WTC11 (cell line): ENCODE data around the gene RPL36AL. TPM values are rescaled to one million over a fixed set of nuclear protein-coding genes. Genes with fewer than 3 reads are reported as not detected.

Experiments used
- ATF1 ChIP-seq: sonication (generic); formaldehyde crosslinking; IDR thresholded peaks from 2 replicates; pipeline ENCODE4 v1.8.1; 2023; ENCODE audit warnings: mild to moderate bottlenecking, moderate library complexity, missing genetic modification reagents
- CREM ChIP-seq: sonication (generic); formaldehyde crosslinking; IDR thresholded peaks from 2 replicates; pipeline ENCODE4 v1.8.1; 2022; ENCODE audit warnings: mild to moderate bottlenecking, missing genetic modification reagents, moderate library complexity
- ESRRA ChIP-seq: sonication (generic); formaldehyde crosslinking; IDR thresholded peaks from 2 replicates; pipeline ENCODE4 v1.8.1; 2022; ENCODE audit warnings: mild to moderate bottlenecking, missing genetic modification reagents, borderline replicate concordance
- FOXJ3 ChIP-seq: sonication (generic); formaldehyde crosslinking; IDR thresholded peaks from 2 replicates; pipeline ENCODE4 v1.9.0; 2021; ENCODE audit warnings: missing genetic modification reagents, mild to moderate bottlenecking, borderline replicate concordance
- FOXK1 ChIP-seq: sonication (generic); formaldehyde crosslinking; IDR thresholded peaks from 2 replicates; pipeline ENCODE4 v1.8.0; 2022; ENCODE audit warnings: mild to moderate bottlenecking, moderate library complexity, missing genetic modification reagents
- FOXP1 ChIP-seq: sonication (generic); formaldehyde crosslinking; IDR thresholded peaks from 2 replicates; pipeline ENCODE4 v1.8.0; 2022; ENCODE audit warnings: missing genetic modification reagents, mild to moderate bottlenecking, moderate library complexity, borderline replicate concordance
- IRF2 ChIP-seq: sonication (generic); formaldehyde crosslinking; IDR thresholded peaks from 2 replicates; pipeline ENCODE4 v1.8.0; 2022; ENCODE audit warnings: low read depth, missing genetic modification reagents, borderline replicate concordance
- MYBL2 ChIP-seq: sonication (generic); formaldehyde crosslinking; IDR thresholded peaks from 2 replicates; pipeline ENCODE4 v1.8.1; 2023; ENCODE audit warnings: mild to moderate bottlenecking, moderate library complexity, missing genetic modification reagents
- NFYB ChIP-seq: sonication (generic); formaldehyde crosslinking; conservative IDR thresholded peaks from 2 replicates; pipeline ENCODE4 v1.8.0; 2022; ENCODE audit warnings: low read depth, missing genetic modification reagents
- NR3C1 ChIP-seq: sonication (generic); formaldehyde crosslinking; conservative IDR thresholded peaks from 2 replicates; pipeline ENCODE4 v1.8.1; 2023; ENCODE audit warnings: low read depth, mild to moderate bottlenecking, missing genetic modification reagents
- PREB ChIP-seq: sonication (generic); formaldehyde crosslinking; IDR thresholded peaks from 2 replicates; pipeline ENCODE4 v1.8.1; 2022; ENCODE audit warnings: mild to moderate bottlenecking, missing genetic modification reagents, moderate library complexity, borderline replicate concordance
- TCF7 ChIP-seq: sonication (generic); formaldehyde crosslinking; IDR thresholded peaks from 2 replicates; pipeline ENCODE4 v1.8.0; 2022; ENCODE audit warnings: mild to moderate bottlenecking, low read depth, missing genetic modification reagents, moderate library complexity
- TEAD1 ChIP-seq: sonication (generic); formaldehyde crosslinking; IDR thresholded peaks from 2 replicates; pipeline ENCODE4 v1.8.0; 2022; ENCODE audit warnings: mild to moderate bottlenecking, missing genetic modification reagents
- USF1 ChIP-seq: sonication (generic); formaldehyde crosslinking; IDR thresholded peaks from 2 replicates; pipeline ENCODE4 v1.8.0; 2022; ENCODE audit warnings: mild to moderate bottlenecking, missing genetic modification reagents
- USF2 ChIP-seq: sonication (generic); formaldehyde crosslinking; IDR thresholded peaks from 2 replicates; pipeline ENCODE4 v1.8.1; 2023; ENCODE audit warnings: mild to moderate bottlenecking, missing genetic modification reagents, moderate library complexity
- ZNF232 ChIP-seq: sonication (generic); formaldehyde crosslinking; IDR thresholded peaks from 2 replicates; pipeline ENCODE4 v1.8.0; 2022; ENCODE audit warnings: mild to moderate bottlenecking, missing genetic modification reagents
- ZNF671 ChIP-seq: fragments of 250-450 bp; sonication (Bioruptor Pico); IDR thresholded peaks from 2 replicates; pipeline ENCODE4 v1.8.0; 2021; ENCODE audit warnings: mild to moderate bottlenecking
- total RNA-seq: library from RNA; stranded (reverse); gene quantifications from 3 replicates; pipeline ENCODE4 v1.2.3, GENCODE V29; 2021
- TF ChIP-seq, protein P1 (sequence below): sonication (generic); formaldehyde crosslinking; IDR thresholded peaks from 2 replicates; pipeline ENCODE4 v1.8.0; 2022; ENCODE audit warnings: missing genetic modification reagents
- TF ChIP-seq, protein P2 (sequence below): sonication (generic); formaldehyde crosslinking; conservative IDR thresholded peaks from 2 replicates; pipeline ENCODE4 v1.8.1; 2022; ENCODE audit warnings: mild to moderate bottlenecking, missing genetic modification reagents
- TF ChIP-seq, protein P3 (sequence below): sonication (generic); formaldehyde crosslinking; IDR thresholded peaks from 2 replicates; pipeline ENCODE4 v1.8.1; 2022; ENCODE audit warnings: low read depth, mild to moderate bottlenecking, moderate library complexity, missing genetic modification reagents, borderline replicate concordance
- TF ChIP-seq, protein P4 (sequence below): sonication (generic); formaldehyde crosslinking; IDR thresholded peaks from 2 replicates; pipeline ENCODE4 v1.8.1; 2022; ENCODE audit warnings: missing genetic modification reagents, borderline replicate concordance
- TF ChIP-seq, protein P5 (sequence below): sonication (generic); formaldehyde crosslinking; IDR thresholded peaks from 2 replicates; pipeline ENCODE4 v1.8.0; 2023; ENCODE audit warnings: missing genetic modification reagents, mild to moderate bottlenecking, borderline replicate concordance

Gene RPL36AL
- total RNA-seq, 1 experiment from 2014 or later = 212 TPM

GRCh38 chr14:49633640-49634546, 13.5 kb upstream of the RPL36AL start (continued):
- TF ChIP-seq, protein P1, sequence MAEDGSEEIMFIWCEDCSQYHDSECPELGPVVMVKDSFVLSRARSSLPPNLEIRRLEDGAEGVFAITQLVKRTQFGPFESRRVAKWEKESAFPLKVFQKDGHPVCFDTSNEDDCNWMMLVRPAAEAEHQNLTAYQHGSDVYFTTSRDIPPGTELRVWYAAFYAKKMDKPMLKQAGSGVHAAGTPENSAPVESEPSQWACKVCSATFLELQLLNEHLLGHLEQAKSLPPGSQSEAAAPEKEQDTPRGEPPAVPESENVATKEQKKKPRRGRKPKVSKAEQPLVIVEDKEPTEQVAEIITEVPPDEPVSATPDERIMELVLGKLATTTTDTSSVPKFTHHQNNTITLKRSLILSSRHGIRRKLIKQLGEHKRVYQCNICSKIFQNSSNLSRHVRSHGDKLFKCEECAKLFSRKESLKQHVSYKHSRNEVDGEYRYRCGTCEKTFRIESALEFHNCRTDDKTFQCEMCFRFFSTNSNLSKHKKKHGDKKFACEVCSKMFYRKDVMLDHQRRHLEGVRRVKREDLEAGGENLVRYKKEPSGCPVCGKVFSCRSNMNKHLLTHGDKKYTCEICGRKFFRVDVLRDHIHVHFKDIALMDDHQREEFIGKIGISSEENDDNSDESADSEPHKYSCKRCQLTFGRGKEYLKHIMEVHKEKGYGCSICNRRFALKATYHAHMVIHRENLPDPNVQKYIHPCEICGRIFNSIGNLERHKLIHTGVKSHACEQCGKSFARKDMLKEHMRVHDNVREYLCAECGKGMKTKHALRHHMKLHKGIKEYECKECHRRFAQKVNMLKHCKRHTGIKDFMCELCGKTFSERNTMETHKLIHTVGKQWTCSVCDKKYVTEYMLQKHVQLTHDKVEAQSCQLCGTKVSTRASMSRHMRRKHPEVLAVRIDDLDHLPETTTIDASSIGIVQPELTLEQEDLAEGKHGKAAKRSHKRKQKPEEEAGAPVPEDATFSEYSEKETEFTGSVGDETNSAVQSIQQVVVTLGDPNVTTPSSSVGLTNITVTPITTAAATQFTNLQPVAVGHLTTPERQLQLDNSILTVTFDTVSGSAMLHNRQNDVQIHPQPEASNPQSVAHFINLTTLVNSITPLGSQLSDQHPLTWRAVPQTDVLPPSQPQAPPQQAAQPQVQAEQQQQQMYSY (CRISPR knock-in tag) = no peak
- TF ChIP-seq FOXP1 (CRISPR knock-in tag) (peak; percentile 85), ESRRA (CRISPR knock-in tag) (peak; percentile 77; the same call in 1 of the 2 replicates), NR3C1 (CRISPR knock-in tag) (0 out of 2 replicates have a peak, but pooled peaks have one; percentile 23), TCF7 (CRISPR knock-in tag) (peak; percentile 79), PREB (CRISPR knock-in tag) (0 out of 2 replicates have a peak, but pooled peaks have one; percentile 40), MYBL2 (CRISPR knock-in tag) (peak; percentile 12; the same call in 1 of the 2 replicates), TEAD1 (CRISPR knock-in tag) (peak; percentile 46), ZNF232 (peak; percentile 64; the same call in 1 of the 2 replicates), FOXJ3 (CRISPR knock-in tag) (no peak), USF2 (CRISPR knock-in tag) (peak; percentile 68), USF1 (peak; percentile 42; the same call in 1 of the 2 replicates), FOXK1 (CRISPR knock-in tag) (peak; percentile 86), ZNF671 (CRISPR knock-in tag) (no peak), IRF2 (CRISPR knock-in tag) (peak; percentile 60; the same call in 1 of the 2 replicates), NFYB (CRISPR knock-in tag) (no peak; the same call in 1 of the 2 replicates), ATF1 (CRISPR knock-in tag) (no peak), CREM (peak; percentile 81; the same call in 1 of the 2 replicates)
- TF ChIP-seq, protein P2, sequence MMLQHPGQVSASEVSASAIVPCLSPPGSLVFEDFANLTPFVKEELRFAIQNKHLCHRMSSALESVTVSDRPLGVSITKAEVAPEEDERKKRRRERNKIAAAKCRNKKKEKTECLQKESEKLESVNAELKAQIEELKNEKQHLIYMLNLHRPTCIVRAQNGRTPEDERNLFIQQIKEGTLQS (CRISPR knock-in tag) = 0 out of 2 replicates have a peak, but pooled peaks have one; percentile 14
- TF ChIP-seq, protein P3, sequence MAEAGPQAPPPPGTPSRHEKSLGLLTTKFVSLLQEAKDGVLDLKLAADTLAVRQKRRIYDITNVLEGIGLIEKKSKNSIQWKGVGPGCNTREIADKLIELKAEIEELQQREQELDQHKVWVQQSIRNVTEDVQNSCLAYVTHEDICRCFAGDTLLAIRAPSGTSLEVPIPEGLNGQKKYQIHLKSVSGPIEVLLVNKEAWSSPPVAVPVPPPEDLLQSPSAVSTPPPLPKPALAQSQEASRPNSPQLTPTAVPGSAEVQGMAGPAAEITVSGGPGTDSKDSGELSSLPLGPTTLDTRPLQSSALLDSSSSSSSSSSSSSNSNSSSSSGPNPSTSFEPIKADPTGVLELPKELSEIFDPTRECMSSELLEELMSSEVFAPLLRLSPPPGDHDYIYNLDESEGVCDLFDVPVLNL = peak; percentile 72; the same call in 1 of the 2 replicates
- TF ChIP-seq, protein P4, sequence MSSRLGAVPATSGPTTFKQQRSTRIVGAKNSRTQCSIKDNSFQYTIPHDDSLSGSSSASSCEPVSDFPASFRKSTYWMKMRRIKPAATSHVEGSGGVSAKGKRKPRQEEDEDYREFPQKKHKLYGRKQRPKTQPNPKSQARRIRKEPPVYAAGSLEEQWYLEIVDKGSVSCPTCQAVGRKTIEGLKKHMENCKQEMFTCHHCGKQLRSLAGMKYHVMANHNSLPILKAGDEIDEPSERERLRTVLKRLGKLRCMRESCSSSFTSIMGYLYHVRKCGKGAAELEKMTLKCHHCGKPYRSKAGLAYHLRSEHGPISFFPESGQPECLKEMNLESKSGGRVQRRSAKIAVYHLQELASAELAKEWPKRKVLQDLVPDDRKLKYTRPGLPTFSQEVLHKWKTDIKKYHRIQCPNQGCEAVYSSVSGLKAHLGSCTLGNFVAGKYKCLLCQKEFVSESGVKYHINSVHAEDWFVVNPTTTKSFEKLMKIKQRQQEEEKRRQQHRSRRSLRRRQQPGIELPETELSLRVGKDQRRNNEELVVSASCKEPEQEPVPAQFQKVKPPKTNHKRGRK (CRISPR knock-in tag) = 0 out of 2 replicates have a peak, but pooled peaks have one; percentile 19
- TF ChIP-seq, protein P5, sequence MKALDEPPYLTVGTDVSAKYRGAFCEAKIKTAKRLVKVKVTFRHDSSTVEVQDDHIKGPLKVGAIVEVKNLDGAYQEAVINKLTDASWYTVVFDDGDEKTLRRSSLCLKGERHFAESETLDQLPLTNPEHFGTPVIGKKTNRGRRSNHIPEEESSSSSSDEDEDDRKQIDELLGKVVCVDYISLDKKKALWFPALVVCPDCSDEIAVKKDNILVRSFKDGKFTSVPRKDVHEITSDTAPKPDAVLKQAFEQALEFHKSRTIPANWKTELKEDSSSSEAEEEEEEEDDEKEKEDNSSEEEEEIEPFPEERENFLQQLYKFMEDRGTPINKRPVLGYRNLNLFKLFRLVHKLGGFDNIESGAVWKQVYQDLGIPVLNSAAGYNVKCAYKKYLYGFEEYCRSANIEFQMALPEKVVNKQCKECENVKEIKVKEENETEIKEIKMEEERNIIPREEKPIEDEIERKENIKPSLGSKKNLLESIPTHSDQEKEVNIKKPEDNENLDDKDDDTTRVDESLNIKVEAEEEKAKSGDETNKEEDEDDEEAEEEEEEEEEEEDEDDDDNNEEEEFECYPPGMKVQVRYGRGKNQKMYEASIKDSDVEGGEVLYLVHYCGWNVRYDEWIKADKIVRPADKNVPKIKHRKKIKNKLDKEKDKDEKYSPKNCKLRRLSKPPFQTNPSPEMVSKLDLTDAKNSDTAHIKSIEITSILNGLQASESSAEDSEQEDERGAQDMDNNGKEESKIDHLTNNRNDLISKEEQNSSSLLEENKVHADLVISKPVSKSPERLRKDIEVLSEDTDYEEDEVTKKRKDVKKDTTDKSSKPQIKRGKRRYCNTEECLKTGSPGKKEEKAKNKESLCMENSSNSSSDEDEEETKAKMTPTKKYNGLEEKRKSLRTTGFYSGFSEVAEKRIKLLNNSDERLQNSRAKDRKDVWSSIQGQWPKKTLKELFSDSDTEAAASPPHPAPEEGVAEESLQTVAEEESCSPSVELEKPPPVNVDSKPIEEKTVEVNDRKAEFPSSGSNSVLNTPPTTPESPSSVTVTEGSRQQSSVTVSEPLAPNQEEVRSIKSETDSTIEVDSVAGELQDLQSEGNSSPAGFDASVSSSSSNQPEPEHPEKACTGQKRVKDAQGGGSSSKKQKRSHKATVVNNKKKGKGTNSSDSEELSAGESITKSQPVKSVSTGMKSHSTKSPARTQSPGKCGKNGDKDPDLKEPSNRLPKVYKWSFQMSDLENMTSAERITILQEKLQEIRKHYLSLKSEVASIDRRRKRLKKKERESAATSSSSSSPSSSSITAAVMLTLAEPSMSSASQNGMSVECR = no peak; the same call in 1 of the 2 replicates
